Left lung (tissue), 10 donors: ENCODE measurements around the gene PBX4. TPM values are rescaled to one million over a fixed set of nuclear protein-coding genes. Genes with fewer than 3 reads are reported as not detected.

Experiments
- ATAC-seq: fragments of 200-7000 bp; cut with Tn5 transposase; one replicate; pipeline ENCODE4 v1.9.1; 2020; ENCODE audit warnings: moderate library complexity
- DNase-seq, 4 donors: peaks; one replicate each; pipeline ENCODE4 v3.0.0-alpha.2; 2013 to 2020
- H3K27ac ChIP-seq, 2 donors: fragments of 200-600 bp; sonication (generic) in 1 of 2; one replicate each; pipeline versions ENCODE4 v1.5.0 to v1.8.0; 2020 to 2021
- H3K27me3 ChIP-seq, 2 donors: fragments of 200-600 bp; sonication (generic) in 1 of 2; one replicate each; pipeline versions ENCODE4 v1.5.0 to v1.8.0; 2020 to 2021
- H3K36me3 ChIP-seq, 2 donors: fragments of 200-600 bp; sonication (generic) in 1 of 2; one replicate each; pipeline versions ENCODE4 v1.5.0 to v1.8.0; 2020 to 2021
- H3K4me1 ChIP-seq, 2 donors: fragments of 200-600 bp; one replicate each; pipeline ENCODE4 v1.8.0; 2021
- H3K4me3 ChIP-seq, 2 donors: fragments of 200-600 bp; sonication (generic) in 1 of 2; one replicate each; pipeline versions ENCODE4 v1.5.0 to v1.8.0; 2020 to 2021; ENCODE audit warnings: mild to moderate bottlenecking in 1 of 2
- H3K9me3 ChIP-seq, 2 donors: fragments of 200-600 bp; sonication (generic) in 1 of 2; one replicate each; pipeline versions ENCODE4 v1.5.0 to v1.8.0; 2020 to 2021
- intact Hi-C, 2 donors: fragments of 100-400 bp; cut with DNase I; formaldehyde crosslinking; loops; one replicate each; pipeline versions ENCODE4 v1.11.2 to v1.14.2; 2022
- polyA plus RNA-seq, 6 donors: library from polyadenylated mRNA; unstranded; fragments of 120-200 nt; gene quantifications; one replicate each; pipeline ENCODE4 v1.2.1, GENCODE V29; 2013; ENCODE audit not compliant: insufficient read length in 6 of 6
- total RNA-seq, 2 donors: library from RNA; stranded (reverse); fragmentation: NEBNext Ultra II Directional; extraction: Animal tissue kit (Norgen Biotek cat#: 25700); gene quantifications; one replicate each; pipeline ENCODE4 v1.2.1, GENCODE V29; 2021
- TF ChIP-seq, protein P1 (sequence below), 2 donors: fragments of 200-600 bp; sonication (generic) in 1 of 2; IDR thresholded peaks; one replicate each; pipeline versions ENCODE4 v1.5.0 to v1.8.0; 2021; ENCODE audit warnings: antibody characterized with exemption in 2 of 2
- donor health status: DM: no; HTN: yes; CAD: no.
- donor health status: DM: no; HTN: no; CAD: no.

The PBX4 gene
- total and polyA plus RNA-seq, 8 donors = 1.8 to 22.0 (median 16.1) TPM

DNA sequence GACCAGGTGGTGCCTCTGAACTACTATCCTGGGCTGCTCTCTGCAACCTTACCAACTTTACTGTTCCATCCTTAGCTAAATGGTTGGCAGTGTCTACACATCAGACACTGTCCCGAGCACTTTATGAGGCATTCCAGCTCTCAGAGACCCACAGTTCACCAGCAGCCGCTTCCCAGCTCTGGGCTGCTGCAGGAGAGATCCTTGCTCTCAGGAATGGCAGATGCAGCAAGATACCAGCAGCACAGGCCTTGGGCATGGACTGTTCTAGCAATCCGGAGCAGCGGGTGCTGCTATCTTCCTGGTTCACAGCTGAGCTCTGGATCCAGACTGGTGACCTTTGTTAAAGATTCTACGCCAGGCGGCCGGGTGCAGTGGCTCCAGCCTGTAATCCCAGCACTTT lies 12.9 kb upstream of the PBX4 start:
- TF ChIP-seq, protein P1, sequence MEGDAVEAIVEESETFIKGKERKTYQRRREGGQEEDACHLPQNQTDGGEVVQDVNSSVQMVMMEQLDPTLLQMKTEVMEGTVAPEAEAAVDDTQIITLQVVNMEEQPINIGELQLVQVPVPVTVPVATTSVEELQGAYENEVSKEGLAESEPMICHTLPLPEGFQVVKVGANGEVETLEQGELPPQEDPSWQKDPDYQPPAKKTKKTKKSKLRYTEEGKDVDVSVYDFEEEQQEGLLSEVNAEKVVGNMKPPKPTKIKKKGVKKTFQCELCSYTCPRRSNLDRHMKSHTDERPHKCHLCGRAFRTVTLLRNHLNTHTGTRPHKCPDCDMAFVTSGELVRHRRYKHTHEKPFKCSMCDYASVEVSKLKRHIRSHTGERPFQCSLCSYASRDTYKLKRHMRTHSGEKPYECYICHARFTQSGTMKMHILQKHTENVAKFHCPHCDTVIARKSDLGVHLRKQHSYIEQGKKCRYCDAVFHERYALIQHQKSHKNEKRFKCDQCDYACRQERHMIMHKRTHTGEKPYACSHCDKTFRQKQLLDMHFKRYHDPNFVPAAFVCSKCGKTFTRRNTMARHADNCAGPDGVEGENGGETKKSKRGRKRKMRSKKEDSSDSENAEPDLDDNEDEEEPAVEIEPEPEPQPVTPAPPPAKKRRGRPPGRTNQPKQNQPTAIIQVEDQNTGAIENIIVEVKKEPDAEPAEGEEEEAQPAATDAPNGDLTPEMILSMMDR (IDR thresholded peaks at IDR 0.05) = no peak

DNA sequence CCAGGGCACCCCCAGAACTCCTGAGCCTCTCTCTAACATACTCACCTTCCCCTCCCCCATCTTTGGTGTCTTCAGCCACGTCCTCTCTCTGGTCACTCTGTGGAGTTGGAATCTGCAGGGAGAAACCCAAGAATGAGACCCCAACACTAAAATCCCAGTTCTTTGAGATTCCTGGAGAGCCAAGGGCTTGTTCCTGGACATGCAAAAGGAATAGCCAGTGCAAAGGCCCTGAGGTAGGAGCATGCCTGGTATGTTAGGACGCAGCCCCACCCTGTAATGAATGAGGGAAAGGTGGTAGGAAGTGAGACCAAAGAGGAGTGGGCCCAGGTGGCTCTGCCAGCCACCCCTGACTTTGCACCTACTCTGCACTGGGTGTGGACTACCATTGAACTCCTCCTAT lies 11.9 kb upstream of the PBX4 start:
- H3K27ac ChIP-seq = no peak overlapping the region
- no peak overlapping the region for H3K4me3 ChIP-seq
- peaks cover 0 to 67% of the 10 kb centered on the region in 2 donors for H3K36me3 ChIP-seq
- ATAC-seq (no peak), DNase-seq (no peak)
- no peaks in the 10 kb centered on the region for H3K9me3 ChIP-seq
- peaks cover 0 to 11% of the 10 kb centered on the region in 2 donors for H3K27me3 ChIP-seq
- TF ChIP-seq, protein P1 (IDR thresholded peaks at IDR 0.05) = no peak
- peaks cover 7 to 21% of the 10 kb centered on the region in 2 donors for H3K4me1 ChIP-seq
- intact Hi-C loops = no loop called here

More for the DNA sequence above, 12.9 kb upstream of the PBX4 start:
- DNase-seq (no peak), ATAC-seq (no peak)
- Histone ChIP-seq H3K27me3 (peaks cover 0 to 11% of the 10 kb centered on the region in 2 donors), H3K4me1 (peaks cover 7 to 21% of the 10 kb centered on the region in 2 donors), H3K4me3 (no peak overlapping the region), H3K27ac (no peak overlapping the region), H3K36me3 (peaks cover 0 to 76% of the 10 kb centered on the region in 2 donors), H3K9me3 (no peaks in the 10 kb centered on the region)
- intact Hi-C loops = no loop called here

DNA sequence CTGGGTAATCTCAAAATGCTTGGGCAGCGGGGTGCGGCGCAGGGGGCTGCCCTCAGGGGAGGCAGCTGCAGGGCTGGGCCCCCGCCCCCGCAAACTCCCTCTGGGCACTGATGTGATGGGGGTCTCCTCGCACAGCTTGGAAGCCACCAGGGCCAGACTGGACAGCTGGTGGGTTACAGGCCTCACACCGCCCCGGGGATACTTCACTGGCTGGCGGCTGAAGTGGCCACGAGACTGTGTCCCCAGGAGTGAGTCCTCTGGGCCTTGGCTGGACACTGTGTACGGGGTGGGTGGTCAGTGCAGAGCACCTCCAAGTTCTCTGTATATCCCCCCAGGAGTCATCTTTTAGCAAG lies 11.6 kb upstream of the PBX4 start:
- H3K27ac ChIP-seq = no peak overlapping the region
- intact Hi-C loops = no loop called here
- ATAC-seq (no peak), DNase-seq (peak in 1 of 4 donors; percentile 32)
- H3K27me3 ChIP-seq = peaks cover 0 to 11% of the 10 kb centered on the region in 2 donors
- peaks cover 7 to 21% of the 10 kb centered on the region in 2 donors for H3K4me1 ChIP-seq
- TF ChIP-seq, protein P1 (IDR thresholded peaks at IDR 0.05) = no peak
- H3K36me3 ChIP-seq = peaks cover 0 to 63% of the 10 kb centered on the region in 2 donors
- H3K9me3 ChIP-seq = no peaks in the 10 kb centered on the region
- no peak overlapping the region for H3K4me3 ChIP-seq

DNA sequence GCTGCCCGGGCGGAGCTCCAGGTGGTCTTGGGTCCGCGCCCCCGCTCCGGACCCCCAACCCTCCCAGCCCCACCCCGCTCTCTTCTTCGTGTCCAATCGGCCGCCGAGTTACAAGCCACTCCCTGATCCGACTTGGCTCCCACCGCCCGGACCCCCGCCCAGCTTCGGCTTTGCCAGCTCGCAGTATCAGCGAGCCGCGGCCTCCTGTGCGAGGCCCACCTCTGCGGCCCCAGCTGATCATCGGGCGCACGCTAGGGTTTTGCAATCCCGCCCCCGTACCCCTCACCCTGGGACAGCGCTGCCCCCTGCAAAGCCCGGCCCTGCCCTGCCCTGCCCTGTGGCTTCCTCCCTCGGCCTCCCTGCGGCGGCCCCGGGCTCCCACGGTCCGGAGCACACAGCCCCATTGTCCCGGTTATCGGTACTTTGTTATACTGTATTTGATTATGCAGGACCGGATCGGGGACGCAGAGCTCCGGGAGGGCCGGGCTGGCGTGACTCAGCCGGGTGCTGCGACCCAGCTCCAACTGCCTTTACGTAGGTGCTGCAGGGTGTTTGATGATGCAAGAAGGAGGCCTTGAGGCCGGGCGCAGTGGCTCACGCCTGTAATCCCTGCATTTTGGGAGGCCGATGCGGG lies 10.1 kb upstream of the PBX4 start:
- intact Hi-C loops = no loop called here
- ATAC-seq = peak; percentile 62
- H3K27me3 ChIP-seq = peaks cover 0 to 11% of the 10 kb centered on the region in 2 donors

More for the DNA sequence above, 10.1 kb upstream of the PBX4 start:
- Histone ChIP-seq H3K4me3 (peak overlapping the region; percentile 50 to 53), H3K4me1 (peaks cover 7 to 21% of the 10 kb centered on the region in 2 donors), H3K27ac (peak overlapping the region in 1 of 2 donors; percentile 65), H3K36me3 (peaks cover 0 to 57% of the 10 kb centered on the region in 2 donors), H3K9me3 (no peaks in the 10 kb centered on the region)
- peak; percentile 43 to 86 (median 66) for DNase-seq
- TF ChIP-seq, protein P1 (IDR thresholded peaks at IDR 0.05) = no peak
